Urinary bladder (tissue), 4 donors: ENCODE measurements around the gene ATF6B. TPM values are rescaled to one million over a fixed set of nuclear protein-coding genes. Genes with fewer than 3 reads are reported as not detected.

Source experiments
- DNase-seq: peaks from one replicate; pipeline ENCODE4 v3.0.0-alpha.2; 2015; ENCODE audit errors: extremely low spot score
- H3K27ac ChIP-seq: one replicate; pipeline ENCODE4 v1.5.1; 2013; ENCODE audit warnings: low read depth, mild to moderate bottlenecking, moderate library complexity
- H3K36me3 ChIP-seq: one replicate; pipeline ENCODE4 v1.6.1; 2013; ENCODE audit warnings: mild to moderate bottlenecking, moderate library complexity; ENCODE audit not compliant: insufficient read depth
- H3K4me1 ChIP-seq: one replicate; pipeline ENCODE4 v1.6.1; 2013; ENCODE audit warnings: mild to moderate bottlenecking, moderate library complexity; ENCODE audit not compliant: insufficient read depth
- H3K4me3 ChIP-seq: one replicate; pipeline ENCODE4 v1.5.1; 2013; ENCODE audit warnings: low read depth, low read length
- WGBS: extraction: QIAGEN DNeasy Blood & Tissue Kit; methylation state at CpG from one replicate; pipeline ENCODE4 v1.1.7; 2013; 5-methylcytosine and 5-hydroxymethylcytosine counted together
- polyA plus RNA-seq: library from polyadenylated mRNA; stranded (reverse); fragments of 200-250 nt; gene quantifications from one replicate; pipeline ENCODE4 v1.2.3, GENCODE V29; 2013
- total RNA-seq: library from RNA; depleted of rRNA; stranded (reverse); fragments of >200 nt; gene quantifications from one replicate; pipeline ENCODE4 v1.2.3, GENCODE V29; 2014
- donor health status: healthy with polysubstance abuse.
- donor health status: healthy.

Gene ATF6B
- total and polyA plus RNA-seq, 2 donors: 28.8 to 68.3 TPM

DNA sequence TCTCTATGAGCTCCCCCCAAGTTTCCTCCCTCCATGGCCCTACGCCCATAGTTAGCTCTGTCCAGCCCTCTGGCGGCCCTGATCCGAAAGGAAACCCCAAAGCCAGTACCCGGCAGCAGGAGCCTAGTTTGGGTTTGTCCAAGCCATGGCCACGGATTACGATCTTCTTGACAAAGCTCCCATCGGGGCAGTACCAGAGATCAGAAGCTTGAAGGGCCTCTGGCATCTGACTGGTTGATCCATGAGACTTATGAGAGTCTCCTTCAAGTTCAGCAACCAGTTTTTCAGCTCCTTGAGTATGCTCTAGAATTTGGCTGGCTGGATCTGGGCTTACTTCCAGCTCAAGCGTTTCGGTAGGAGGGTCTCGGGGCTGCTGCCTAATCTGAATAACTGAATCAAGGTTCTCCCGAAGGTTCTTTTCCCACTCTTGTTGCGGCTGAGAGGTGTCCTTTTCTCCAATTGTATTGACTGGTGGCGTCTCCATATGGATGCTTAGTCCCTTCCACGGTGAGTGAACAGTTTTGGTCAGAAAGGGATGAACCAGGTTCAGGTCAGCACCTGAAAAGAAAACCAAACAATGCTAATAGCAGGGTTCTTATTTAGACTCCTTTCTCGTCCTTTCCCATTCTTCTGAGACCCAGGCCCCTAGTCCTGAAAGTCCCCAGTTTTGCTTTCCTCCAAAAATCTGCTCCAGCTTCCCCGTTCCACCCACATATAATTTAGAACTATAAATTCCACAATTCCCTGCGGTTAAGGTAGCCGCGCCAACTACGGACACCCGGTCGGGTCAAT lies 1.4 kb upstream of the ATF6B start:
- peak overlapping the region; percentile 63 for H3K27ac ChIP-seq
- no peak for DNase-seq
- WGBS: 31% methylated on average over 22 of the region's 22 CpGs
- H3K36me3 ChIP-seq: no peaks in the 10 kb centered on the region
- H3K4me1 ChIP-seq: no peaks in the 10 kb centered on the region
- H3K4me3 ChIP-seq: peak overlapping the region; percentile 55

DNA sequence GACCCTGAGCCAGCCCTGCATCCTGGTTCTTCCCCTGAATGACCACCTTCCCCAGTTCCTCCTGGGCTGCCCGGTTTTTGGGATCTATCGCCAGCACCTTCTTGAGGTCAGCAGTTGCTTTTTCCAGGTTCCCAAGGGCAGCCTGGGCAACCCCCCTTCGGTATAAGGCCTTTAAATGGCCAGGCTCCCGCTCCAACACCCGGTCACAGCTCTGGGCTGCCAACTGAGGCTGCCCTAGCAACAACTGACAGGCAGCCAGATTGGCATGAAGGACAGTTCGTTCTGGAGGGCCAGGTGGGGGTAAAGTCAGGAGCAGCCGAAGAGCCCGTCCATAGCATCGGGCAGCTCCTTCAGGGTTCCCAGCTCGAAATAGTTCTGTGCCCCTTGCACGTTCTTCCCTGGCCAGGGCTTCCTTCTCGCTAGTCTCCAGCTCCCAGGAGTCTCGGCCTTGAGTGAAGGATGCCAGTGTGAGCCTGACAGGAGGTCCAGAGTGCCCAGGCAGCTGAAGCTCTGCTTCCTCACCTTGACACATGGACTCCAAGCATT lies 778 bp upstream of the ATF6B start:
- Histone ChIP-seq H3K4me1 (no peaks in the 10 kb centered on the region), H3K4me3 (no peak overlapping the region), H3K27ac (no peak overlapping the region), H3K36me3 (no peaks in the 10 kb centered on the region)
- 90% methylated on average over 13 of the region's 13 CpGs for WGBS
- no peak for DNase-seq

- peak overlapping the region; percentile 90 for H3K4me3 ChIP-seq
- no peaks in the 10 kb centered on the region for H3K4me1 ChIP-seq
- DNase-seq: no peak
- H3K27ac ChIP-seq: no peak overlapping the region
- no peaks in the 10 kb centered on the region for H3K36me3 ChIP-seq
- 3% methylated on average over 9 of the region's 9 CpGs for WGBS
Measured at GRCh38 chr6:32127409-32127716, 683 bp downstream of the ATF6B start.

DNA sequence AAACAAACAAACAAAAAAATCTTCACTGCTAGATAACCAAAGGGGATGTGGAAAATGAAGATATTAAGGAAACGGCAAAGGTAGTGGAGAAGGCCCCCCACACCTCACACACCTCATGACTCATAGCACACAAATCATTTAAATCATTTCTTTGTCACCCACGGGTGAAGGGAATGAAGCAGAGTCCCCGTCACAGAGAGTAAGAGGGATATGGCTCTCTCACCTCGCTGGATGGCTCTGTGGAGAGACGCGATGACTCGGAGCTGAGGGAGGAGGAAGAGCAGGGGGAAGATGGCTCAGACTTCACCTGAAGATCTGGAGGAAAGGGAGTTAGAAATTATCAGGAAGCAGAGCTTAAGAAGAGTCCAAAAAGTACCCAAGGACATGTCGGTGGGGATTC lies 1.2 kb downstream of the ATF6B start:
- Histone ChIP-seq H3K27ac (no peak overlapping the region), H3K4me1 (no peaks in the 10 kb centered on the region), H3K4me3 (peak overlapping the region; percentile 90), H3K36me3 (no peaks in the 10 kb centered on the region)
- DNase-seq: no peak
- 50% methylated on average over 8 of the region's 8 CpGs for WGBS

DNA sequence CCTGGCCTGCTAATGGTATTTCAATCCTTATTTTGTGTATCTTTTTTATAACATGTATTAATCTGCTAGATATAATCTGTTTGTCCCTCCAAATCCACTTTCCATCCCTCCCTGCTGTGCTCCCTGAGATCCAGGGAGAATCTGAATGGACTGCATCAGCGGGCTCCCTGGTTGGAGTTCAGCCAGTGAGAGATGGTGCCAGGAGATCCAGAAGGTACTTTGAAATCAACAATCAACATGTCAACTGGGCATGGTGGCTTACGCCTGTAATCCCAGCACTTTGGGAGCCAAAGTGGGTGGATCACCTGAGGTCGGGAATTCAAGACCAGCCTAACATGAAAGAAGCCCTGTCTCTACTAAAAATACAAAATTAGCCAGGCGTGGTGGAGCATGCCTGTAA lies 4.4 kb downstream of the ATF6B start:
- WGBS: 82% methylated on average over 4 of the region's 4 CpGs
- Histone ChIP-seq H3K4me1 (no peaks in the 10 kb centered on the region), H3K36me3 (peaks cover 2% of the 10 kb centered on the region), H3K27ac (no peak overlapping the region), H3K4me3 (no peak overlapping the region)
- DNase-seq: no peak

DNA sequence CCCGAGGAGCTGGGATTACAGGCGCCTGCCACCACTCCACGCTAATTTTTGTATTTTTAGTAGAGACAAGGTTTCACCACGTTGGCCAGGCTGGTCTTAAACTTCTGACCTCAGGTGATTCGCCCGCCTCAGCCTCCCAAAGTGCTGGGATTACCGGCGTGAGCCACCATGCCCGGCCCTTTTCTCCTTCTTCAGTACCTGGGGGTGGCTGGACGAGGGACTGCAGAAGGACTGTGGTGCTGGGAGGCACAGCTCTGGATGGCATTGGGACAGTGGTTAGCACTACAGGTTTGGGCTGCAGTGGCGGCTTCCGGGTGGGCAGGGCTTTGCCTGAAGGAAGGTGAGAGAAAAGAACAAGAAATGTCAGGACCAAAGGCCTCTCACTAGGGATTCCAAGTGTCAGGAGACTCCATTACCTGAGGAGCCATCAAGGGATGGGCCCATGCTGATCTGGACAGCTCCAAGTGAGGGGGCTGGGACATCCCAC lies 7.4 kb downstream of the ATF6B start:
- no peak overlapping the region for H3K27ac ChIP-seq
- WGBS: 94% methylated on average over 12 of the region's 12 CpGs
- no peaks in the 10 kb centered on the region for H3K4me1 ChIP-seq
- no peak overlapping the region for H3K4me3 ChIP-seq
- H3K36me3 ChIP-seq: peaks cover 2% of the 10 kb centered on the region
- DNase-seq: no peak

- H3K36me3 ChIP-seq: peaks cover 2% of the 10 kb centered on the region
- DNase-seq: no peak
- no peaks in the 10 kb centered on the region for H3K4me1 ChIP-seq
- H3K4me3 ChIP-seq: no peak overlapping the region
- H3K27ac ChIP-seq: no peak overlapping the region
- 19% methylated on average over 17 of the region's 17 CpGs for WGBS
Measured at GRCh38 chr6:32118782-32119628, 9.0 kb downstream of the ATF6B start.

DNA sequence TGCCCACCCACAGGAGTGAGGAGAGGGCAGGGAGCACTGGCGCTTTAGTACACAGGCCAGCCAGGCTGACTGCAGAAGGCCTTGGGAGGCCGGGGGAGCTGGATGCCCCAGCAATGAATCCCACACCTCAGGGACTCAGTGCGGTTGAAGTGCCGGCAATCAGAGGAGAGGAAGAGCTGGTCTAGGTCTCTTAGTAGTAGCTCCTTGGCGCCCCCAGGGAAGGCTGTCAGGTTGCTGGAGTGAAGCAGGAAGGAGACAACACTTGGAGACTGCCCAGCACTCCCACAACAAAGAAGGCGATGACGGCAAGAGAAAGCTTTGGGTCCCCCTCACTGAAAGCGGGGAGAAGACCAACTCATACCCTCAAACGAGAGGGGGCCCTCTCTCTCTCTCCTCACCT lies 10.6 kb downstream of the ATF6B start:
- Histone ChIP-seq H3K36me3 (peaks cover 2% of the 10 kb centered on the region), H3K4me1 (no peaks in the 10 kb centered on the region), H3K27ac (no peak overlapping the region), H3K4me3 (no peak overlapping the region)
- DNase-seq: no peak
- 87% methylated on average over 9 of the region's 9 CpGs for WGBS

DNA sequence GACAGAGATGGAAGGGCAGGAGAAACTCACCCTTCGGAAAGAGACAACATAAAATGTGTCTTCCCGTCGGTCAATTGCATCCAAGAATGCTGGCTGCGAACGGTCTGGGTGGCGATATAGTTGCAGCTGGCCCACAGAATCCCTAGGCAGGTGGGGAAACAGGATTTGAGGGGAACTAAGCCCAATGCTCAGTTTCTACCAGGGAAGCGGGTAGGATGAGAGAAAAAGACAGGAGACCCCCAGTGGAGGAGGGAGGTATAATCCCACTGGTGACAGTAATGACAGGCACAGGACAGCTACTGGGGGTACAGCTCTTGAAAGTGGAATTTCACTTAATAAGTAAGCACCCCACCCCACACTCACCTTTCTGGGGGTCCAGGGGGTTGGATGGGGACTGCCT lies 11.4 kb downstream of the ATF6B start:
- no peak overlapping the region for H3K27ac ChIP-seq

DNA sequence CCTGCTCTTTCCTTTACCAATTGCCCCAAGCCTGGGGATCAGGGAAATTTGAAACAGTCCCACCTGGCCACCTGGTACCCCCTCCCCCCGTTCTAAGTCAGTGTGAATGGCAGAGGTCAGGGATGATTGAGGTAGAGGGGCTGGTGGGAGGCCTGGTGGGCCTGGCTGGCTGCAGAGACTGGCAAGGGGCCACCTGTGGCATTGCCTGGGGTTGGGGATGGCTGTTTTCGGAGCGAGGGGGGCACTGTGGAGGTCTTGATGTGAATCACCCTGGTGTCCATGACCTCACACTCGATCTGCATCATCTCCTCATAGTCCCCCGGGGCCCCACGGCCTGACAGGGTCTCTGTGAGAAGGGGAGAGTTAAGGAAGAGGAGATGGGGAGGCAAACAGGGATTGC lies 12.4 kb downstream of the ATF6B start:
- H3K4me1 ChIP-seq: no peaks in the 10 kb centered on the region
- no peak for DNase-seq
- 84% methylated on average over 6 of the region's 6 CpGs for WGBS
- H3K4me3 ChIP-seq: no peak overlapping the region
- no peak overlapping the region for H3K27ac ChIP-seq
- H3K36me3 ChIP-seq: no peaks in the 10 kb centered on the region

More for the DNA sequence above, 11.4 kb downstream of the ATF6B start:
- WGBS: 83% methylated on average over 7 of the region's 7 CpGs
- Histone ChIP-seq H3K4me3 (no peak overlapping the region), H3K4me1 (no peaks in the 10 kb centered on the region), H3K36me3 (peaks cover 2% of the 10 kb centered on the region)
- DNase-seq: no peak

GRCh38 chr6:32114796-32115195 lies 13.2 kb downstream of the ATF6B start:
- no peak for DNase-seq
- Histone ChIP-seq H3K36me3 (no peaks in the 10 kb centered on the region), H3K4me3 (no peak overlapping the region), H3K27ac (no peak overlapping the region), H3K4me1 (no peaks in the 10 kb centered on the region)
- 65% methylated on average over 8 of the region's 8 CpGs for WGBS

DNA sequence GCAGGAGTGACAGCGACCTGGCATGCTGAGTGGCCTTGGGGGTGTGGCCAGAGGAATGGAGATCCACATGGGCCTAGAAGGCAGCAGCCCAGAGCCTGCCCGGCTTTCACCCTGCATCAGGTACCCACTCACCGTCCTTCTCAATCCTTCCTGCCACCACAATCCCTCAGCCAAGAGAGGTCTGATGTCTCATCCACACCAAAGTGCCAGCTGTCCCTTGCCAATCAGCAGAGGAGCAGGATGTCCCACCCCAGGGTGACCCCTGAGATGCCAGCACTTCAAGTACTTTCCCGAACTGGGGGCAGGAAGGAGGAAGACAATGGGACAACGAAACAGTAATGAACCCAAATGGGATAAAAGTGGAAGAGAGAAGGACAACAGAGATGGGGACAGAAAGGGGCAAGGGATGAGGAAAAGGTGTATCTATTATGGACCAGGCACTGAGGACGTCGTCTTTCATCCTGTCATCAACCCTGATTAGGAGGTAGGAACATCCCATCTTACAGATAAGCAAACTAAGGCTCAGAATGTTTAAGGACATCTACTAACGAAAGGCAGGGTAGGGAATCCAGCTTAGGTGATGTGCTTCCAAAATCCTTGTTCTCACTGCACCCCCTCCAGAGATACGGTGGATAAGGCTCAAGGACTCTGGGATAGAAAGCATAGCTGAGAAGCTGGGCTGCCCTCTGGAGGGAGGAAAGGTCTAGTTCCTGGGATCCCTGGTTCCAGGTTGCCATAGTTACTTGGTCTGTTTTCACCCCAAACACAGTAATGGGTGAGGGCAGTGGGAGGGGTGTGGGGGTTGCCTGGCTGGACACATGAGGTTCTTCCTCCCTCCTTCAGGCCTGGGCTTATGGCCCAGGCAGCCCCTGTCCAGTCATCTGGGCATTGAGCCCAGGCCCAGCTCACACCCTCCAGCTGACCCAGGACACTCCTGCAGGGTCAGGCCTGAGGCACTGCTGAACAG lies 14.4 kb downstream of the ATF6B start:
- H3K4me3 ChIP-seq: no peak overlapping the region
- peak; percentile 60 for DNase-seq
- H3K4me1 ChIP-seq: no peaks in the 10 kb centered on the region
- no peaks in the 10 kb centered on the region for H3K36me3 ChIP-seq
- peak overlapping the region; percentile 27 for H3K27ac ChIP-seq
- WGBS: 68% methylated on average over 9 of the region's 9 CpGs

- Histone ChIP-seq H3K27ac (peak overlapping the region; percentile 27), H3K36me3 (no peaks in the 10 kb centered on the region), H3K4me1 (no peaks in the 10 kb centered on the region), H3K4me3 (no peak overlapping the region)
- WGBS: 52% methylated on average over 9 of the region's 9 CpGs
- no peak for DNase-seq
Measured at GRCh38 chr6:32112431-32112980, 15.5 kb downstream of the ATF6B start.
